HG02798 (cell line): Measurements from ENCODE around the gene EVA1A.

Experiments
- ATAC-seq: cut with Tn5 transposase; IDR thresholded peaks from one replicate; pipeline ENCODE4 v1.9.1; 2021; ENCODE audit warnings: mild to moderate bottlenecking; ENCODE audit not compliant: unreplicated experiment, poor library complexity

EVA1A gene

DNA sequence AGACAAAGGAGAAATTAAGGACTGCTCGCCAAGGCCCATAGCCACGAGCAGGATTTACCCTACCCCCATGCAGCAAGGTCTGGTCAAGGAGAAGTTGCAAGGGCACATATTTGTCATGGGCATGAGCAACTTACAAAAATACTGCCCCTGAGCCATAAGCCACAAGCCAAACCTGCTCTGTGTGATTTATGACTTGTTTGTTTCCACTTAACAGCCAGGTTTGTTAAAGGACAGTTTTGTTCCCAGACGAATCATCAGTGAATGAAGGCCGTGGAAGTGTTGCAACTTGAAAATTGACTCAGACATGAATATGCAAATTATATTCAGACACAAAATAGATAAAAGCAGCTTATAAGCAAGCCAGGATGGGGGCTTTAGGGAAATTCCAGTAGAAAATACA is 31.3 kb upstream of the EVA1A start:
- no peak for ATAC-seq

DNA sequence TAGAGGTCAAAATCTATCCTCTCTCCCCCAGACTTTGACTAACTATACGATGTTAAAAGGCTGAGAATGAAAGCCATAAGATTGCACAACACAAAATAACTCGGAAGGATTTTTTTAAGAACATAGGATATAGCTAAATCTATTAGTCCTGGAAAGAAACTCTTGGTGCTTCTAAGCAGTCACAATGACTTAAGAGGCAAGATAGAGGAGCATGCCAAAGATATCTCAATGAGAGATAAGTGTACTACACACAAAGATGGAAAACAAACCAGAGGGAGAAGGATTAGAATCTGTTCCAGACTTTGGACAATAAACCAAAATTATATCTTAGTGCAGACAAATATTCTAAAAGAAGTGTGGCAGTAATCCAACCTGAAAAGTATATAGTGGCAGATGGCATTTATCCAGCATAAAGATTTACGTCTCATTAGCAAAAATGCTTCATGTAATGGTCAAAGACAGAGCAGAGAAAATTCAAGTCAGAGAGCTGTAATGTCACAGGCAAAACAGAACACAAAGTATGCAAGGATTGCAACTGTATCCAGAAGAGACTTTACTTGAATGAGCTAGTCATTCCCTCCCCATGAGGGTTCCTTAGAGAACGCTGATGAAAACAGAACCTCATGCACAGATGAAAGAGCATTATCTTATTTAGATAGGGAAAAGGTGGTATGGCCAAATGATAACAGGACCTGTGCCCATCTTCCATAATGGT is 28.8 kb upstream of the EVA1A start:
- ATAC-seq = no peak

DNA sequence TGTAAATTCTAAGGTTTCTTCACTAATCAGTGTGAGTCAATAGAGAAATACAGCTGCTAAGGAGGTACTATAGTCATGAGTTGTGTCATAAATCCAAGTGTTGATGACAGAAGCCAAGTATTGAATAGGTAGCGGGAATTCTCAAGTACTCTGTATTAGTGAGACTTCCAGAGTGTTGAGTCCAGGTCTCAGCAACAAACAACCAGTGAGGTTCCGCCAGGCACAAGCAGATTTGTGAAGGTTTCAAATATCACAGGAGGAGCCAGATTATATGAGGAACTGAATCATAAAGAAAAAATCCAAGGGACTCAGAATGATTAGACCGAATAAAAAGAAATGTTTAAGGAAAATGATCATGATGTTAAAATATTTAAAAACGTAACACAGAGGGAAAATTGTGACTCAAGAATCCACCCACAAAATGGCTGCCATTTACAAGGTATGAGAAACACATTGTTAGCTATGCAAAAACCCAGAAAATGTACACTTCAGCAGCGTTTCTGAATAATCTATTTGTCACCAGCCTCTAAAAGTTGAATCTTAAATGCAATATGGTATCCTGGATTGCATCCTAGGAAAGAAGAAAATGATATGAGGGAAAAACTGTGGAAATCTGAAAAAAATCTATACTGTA is 27.3 kb upstream of the EVA1A start:
- ATAC-seq = no peak

DNA sequence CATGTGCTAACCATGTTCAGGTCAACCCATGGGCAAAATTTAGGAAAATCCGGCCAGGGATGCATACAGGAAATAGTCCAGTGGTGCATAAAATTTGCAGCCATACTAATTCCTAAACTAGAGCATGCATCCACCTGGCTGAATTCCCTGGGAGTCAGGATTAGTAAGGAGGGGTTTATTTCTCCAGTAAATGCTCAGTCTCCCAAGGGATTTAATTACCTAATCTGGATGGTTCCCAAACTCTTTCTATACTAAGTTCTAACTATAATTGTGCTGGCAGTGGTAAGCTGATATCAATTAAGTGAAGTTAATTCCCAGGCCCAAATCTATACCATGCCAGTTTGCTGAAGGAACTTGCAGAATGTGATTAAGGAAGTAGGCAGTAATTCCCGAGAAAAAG is 26.2 kb upstream of the EVA1A start:
- ATAC-seq = no peak

DNA sequence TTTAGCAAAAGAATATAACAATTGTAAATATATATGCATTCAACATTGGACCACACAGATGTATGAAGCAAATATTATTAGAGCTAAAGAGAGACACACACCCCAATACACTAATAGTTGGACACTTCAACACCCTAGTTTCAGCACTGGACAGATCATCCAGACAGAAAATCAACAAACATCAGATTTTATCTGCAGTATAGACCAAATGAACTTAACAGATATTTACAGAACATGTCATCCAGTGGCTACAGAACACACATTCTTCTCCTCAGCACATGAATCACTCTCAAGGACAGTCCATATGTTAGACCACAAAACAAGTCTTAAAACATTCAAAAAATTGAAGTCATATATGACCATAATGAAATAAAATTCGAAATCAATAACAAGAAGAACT is 22.1 kb upstream of the EVA1A start:
- no peak for ATAC-seq

DNA sequence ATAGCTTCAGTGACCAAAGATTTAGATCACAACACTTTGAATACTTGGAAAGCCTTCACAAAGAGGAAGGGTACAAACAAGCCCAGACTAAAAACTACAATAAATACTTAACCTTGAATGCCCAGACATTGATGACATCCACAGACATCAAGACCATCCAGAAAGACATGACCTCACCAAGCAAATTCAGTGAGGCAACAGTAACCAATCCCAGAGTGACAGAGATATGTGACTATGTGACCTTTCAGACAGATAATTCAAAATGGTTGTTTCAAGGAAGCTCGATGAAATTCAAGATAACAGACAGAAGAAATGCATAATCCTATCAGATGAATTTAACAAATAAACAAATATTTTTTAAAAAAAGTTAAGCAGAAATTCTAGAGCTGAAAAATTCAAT is 19.9 kb upstream of the EVA1A start:
- ATAC-seq = no peak

DNA sequence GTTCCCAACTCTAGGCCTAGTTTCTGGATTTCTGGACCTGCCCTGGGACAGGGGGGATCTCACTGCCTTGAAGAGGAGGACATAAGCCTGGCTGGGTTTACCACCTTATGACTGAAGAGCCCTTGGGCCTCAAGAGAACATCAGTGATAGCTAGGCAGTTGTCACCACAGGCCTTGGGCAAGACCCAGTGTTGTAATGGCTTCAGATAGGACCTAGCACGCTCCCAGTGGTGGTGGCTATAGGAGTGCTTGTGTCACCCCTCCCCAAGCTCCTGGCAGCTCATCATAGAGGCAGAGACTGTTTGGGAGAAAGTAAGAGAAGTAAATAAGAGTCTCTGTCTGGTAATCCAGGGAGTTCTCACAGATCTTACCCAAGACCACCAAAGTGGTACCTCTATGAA is 19.4 kb upstream of the EVA1A start:
- no peak for ATAC-seq

DNA sequence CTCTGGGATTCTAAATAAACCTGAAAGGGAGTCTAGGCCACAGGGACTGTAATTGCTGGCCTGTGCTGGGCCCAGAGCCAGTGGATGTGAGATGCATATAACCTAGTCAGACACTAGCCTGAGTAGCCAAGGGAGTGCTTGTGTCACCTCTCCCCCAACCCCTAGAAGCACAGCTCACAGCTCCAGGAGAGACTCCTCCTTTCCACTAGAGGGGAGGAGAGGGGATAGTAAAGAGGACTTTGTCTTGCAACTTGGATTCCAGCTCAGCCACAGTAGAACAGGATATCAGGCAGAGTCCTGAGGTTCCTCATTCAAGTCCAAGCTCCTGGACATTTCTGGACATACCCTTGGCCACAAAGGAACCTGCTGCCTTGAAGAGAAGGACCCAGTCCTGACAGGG is 18.4 kb upstream of the EVA1A start:
- ATAC-seq = no peak

DNA sequence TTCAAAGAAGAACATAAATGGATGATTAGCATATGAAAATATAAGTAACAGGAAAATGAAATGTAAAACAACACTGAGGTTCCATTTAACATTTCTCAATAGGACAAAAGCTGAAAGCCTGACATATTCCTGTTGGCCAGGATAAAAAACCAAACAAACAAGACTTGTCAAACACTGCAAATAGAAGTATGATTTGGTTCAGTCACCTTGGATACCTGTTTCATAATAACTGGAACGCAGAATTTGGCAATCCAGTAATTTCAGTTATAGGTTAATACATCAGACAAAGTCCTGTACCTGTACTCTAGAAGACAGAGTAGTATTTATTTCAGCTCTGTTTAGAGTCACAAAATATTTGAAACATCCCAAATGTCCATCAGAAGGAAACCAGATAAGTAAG is 16.5 kb upstream of the EVA1A start:
- no peak for ATAC-seq

DNA sequence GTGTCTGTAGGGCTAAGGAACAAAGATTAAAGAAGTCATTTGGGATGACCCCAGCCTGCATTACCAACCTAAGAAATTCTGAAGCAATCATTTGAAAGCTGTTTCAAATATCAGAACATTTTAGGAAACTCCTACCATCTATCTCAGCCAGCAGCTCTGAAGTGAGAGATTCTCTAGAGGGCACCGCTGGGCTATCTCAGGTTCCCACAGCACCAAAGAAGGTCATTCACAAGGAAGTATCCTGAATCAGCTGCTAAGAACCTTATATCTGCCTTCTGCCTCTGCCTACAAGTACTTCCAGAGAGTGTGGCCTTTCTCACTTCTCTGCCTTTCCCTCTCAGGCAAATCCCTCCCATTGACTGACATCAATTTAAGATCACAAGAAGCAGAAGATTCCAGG is 13.4 kb upstream of the EVA1A start:
- no peak for ATAC-seq

DNA sequence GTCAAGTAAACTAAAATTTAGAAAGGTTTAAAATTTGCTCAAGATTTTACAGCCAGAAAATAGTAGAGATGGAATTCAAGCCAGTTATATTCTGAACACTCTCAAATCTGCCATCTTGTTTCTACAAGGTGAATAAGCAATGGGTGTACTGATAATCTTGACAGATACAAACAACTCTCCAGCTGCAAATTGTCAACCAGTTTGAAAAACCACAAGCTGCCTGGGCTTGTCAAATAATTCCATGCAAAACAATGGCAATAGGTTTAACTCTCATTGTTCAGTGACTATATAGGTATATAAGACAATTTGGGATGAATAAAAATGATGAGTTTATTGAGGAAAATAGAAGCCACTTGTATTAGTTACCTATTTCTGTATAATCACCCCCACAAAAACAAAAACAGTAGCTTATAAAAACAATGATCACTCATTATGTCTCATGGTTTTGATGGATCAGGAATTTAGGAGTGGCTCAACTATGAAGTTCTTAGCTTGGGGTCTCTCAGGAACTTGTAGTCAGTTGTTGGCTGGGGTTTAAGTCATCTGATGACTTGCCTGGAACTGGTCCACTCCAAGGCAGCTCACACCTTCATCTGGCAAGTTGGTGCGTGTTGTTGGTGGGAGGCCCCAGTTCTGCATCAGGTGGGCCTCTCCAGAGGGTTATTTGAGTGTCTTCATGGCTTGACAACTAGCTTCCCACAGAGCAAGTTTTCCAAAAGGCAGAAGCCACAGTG is 12.6 kb upstream of the EVA1A start:
- no peak for ATAC-seq

DNA sequence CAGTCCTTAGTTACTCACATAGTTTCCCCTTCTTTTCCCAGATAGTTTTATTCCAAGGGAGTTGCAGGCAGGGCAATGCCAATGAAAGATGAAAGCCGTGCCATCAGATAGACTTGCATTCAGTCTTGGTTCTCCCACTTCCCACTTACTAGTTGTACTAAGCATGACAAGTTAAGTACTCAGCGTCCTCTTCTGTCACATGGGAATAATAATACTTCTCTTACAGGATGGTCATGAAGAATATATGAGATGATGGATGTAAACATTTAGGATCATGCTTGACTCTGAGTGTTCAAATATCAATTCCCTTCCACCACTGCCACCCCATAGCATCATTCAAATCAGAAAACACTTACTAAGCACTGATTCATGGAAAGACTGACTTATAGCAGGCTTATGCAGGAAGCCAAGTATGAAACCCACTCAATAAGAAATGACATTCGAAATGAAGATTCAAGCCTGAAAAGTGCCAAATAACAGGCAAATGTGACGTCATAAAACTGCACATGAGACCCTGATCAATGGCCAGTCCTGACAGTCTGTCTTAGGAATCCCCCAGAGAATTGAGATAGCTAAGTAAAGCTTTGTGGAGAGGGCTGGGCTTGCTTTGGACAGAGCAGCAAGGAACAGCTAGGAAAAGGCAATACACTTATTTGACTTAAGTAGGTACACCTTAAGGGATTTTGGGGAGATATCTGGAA is 11.1 kb upstream of the EVA1A start:
- no peak for ATAC-seq

DNA sequence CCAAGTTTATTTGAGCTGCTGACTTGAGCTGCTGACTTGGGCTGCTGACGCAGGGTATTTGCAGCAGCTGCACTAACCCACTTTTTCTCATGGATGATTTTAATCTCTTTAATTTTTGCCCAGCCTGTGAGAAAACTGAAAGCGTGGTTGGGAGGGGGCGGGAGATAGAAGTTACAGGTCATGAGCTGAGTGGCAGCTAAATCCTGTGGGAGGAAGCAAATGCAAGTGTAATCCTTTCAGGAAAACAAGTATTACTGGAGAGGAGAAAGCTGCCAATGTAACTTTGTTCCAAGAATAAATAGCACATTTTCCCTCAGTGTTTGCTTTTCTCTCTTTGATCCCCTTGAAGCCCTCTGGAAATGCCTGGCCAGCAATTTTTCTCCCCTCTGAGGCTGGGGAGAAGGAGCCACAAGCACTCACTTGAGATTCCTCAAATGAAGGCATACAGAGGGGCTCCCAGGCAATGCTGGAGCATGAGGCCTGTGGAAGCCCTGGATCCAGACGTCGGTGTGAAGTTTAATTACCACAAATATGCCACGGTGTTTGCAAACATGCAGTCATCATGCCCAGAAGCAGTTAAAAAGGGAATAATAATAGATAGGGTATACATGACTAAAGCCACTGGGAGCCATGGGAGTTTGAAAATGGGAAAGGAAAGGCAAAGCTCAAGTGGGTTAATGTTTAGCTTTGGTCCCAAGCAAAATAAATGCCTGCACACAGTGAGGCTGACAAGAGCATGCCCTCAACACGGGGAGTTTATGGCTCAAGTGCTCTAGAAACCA is 10.4 kb upstream of the EVA1A start:
- no peak for ATAC-seq

DNA sequence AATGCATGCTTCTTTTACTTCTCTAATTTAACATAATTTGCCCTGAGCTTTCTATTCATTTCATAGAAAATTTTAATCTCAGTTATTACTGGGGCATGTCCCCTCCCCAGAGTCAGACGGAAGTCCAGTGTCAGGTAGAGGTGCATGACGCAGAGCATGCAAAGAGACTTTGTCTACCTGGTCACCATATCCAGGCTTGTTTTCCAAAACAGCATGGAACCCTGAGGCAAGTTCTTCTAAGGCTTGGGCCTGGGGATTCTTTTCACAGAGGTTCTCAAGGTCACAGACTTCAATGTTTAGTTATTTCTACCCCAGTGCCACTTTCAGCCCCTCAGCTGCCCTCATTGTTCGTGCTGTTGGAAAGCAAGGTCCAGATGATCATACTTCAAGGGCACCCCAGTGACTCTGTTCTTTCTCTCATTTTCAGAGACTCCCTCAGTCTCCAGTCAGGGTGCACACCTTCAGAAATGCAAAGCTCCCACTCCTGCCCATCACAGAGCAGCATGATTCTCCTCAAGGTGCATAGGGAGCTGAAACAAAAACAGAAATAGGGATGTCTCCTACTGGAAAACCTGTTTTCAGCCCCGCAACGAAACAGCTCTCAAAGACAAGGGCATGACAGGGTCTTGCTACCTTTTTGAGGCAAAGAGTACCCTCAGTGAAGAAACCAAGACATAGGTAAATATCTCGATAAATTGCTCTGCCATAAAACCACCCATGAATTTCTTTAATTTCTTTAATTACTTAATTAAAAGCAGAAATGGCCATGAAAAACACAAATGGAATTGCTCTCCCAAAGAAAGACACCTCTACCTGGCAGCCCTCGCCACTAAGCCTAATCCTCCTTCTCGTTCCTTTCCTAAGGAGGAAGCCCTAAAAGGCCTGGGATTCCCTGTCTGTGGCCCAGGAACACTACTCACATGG is 9.5 kb upstream of the EVA1A start:
- no peak for ATAC-seq

DNA sequence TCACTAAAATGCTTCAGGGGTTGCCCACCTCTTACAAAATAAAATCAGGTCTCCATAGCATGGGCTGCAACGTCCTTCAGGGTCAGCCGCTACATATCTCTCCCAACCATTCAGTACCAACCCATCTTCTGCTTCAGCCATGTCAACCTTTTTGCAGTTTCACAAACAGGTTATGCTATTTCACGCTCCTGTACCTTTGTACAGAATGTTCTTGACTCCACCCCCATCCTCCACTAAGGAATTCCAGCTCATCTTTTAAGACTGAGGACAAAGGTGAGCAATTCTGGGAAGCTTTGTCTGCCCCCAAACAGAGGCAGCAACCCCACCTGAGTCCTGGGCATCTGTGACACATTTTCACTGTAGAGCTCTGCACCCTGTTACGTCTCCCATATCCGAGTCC is 8.8 kb upstream of the EVA1A start:
- ATAC-seq = no peak

DNA sequence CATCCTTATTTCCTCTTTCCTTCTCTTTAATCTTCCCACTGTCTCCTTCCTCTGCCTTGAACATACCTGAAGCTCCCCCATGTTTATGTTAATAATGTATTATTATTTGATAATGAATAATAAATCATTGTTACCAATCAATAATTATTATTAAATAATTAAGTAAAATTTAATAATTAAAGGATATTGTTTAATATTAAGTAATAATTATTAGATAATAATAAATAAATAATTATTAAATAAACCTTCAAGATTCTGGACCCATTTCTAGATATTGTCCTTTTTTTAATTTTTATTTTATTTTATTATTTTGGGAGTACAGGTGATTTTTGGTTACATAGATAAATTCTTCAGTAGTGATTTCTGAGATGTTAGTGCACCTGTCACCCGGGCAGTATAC is 7.4 kb upstream of the EVA1A start:
- no peak for ATAC-seq

DNA sequence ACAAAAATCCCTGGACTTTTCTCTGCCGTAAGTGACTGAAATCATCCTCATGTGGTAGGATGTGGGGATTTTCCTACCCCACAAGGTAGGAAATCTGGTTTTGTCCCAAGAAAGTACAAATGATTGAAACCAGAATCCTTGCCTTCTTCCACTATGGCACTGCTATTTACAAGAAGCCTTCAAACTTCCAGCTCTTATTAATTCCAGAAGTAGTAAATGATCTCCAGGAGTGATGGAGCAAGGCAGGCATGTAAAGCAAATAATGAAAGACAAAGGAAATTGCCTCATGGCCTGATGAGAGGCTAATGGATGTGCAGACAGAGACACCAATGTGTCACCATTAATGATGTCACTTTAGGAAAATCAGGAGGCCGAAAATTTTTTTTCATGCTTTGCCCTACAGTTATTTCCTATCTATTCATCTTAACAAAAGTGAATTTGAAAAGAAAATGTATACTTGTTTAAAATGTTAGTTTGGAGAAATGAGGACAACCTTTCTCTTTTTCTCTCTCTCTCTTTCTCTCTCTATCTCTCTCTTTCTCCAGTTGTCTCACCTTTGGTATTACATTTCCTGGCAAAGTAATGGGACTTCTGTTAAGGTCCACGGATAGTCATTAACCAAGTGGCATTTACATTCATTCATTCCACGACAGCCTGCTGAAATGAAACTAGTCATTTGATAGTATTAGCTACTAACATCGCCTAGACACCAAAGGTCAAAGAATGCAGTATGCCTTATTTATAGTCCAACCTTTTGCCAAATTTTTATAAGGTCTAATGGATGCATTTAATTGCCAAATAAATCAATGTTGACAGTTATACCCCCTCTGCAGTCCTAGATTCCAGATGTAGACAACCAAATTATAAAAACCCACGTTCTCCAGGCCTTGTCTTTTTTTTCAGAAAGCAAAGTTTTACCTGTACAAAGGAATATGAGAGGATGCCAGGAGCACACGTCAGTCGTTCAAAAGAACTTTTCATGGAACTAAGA is 5.0 kb upstream of the EVA1A start:
- ATAC-seq = no peak

DNA sequence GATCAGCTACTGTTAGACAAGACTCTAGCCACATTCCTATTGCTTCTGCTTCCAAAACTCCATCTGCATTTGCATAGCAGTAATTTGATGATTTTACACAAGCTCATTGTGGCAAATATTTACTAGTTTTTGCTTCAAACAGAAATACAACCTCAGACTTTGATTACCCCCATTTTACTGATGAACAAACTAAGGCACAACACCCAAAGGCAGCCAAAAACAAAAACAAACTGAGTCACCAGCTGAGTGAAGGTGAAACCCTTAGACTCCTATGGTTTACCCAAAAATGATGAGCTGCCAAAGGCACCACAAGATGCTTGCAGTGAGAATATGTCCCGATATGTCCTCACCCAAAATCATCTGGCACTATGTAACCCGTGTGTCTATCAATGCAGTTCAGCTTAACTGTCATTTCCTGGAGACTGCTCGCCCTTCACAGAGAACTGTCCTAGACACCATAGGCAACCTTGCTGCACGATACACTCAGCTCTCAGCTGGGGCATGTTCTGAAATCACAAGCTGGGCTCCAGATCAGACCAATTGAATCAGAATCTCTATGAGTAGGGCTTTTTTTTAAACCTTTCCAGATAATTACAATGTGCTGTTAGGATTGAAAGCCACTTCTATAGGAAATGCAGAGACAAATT is 4.1 kb upstream of the EVA1A start:
- ATAC-seq = no peak
